ENCODE results near the gene SLC23A2.

The SLC23A2 gene

DNA sequence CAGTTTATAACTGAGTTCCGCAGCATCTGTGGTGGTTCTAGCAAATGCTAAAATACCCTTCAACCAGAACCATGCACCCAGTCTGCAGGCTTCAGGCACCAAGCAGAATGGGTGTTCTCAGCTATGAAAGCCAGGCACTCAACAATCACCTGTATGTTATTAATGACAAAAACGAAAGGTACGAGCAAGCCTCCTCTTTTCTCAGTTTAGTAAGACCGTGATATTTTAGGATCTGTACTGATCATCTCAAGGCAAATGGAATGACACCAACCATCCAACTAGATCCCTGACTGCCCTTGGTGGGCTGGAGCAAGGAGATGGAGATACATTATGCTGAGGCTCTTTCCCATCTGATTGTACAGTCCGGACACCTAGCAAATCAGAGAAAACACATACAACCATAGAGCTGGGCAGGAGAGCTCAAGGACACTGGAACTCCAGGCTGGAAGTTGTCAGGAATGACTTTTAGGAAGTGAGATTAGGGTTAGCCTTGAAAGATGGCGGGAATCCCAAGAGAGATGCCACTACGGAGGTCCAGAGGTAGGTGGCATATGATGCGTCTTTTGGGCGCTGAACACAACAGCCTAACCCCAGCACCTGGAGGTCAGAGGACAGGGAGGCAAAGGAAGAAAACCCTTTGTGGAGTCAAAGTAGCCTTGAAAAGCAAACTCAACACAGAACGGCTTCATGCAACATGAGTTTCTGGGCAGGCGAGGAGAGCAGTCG is 33.4 kb downstream of the SLC23A2 start:
- H3K27ac ChIP-seq: no peak overlapping the region
- no peak for DNase-seq (ENCODE audit: low spot score)
- no peak for TF ChIP-seq CTCF (conservative IDR thresholded peaks at IDR 0.05; ENCODE audit: low read depth)
- CTCF ChIA-PET: no interaction called here
- POLR2A ChIA-PET (ENCODE audit: low non-redundant PET): no interaction called here

DNA sequence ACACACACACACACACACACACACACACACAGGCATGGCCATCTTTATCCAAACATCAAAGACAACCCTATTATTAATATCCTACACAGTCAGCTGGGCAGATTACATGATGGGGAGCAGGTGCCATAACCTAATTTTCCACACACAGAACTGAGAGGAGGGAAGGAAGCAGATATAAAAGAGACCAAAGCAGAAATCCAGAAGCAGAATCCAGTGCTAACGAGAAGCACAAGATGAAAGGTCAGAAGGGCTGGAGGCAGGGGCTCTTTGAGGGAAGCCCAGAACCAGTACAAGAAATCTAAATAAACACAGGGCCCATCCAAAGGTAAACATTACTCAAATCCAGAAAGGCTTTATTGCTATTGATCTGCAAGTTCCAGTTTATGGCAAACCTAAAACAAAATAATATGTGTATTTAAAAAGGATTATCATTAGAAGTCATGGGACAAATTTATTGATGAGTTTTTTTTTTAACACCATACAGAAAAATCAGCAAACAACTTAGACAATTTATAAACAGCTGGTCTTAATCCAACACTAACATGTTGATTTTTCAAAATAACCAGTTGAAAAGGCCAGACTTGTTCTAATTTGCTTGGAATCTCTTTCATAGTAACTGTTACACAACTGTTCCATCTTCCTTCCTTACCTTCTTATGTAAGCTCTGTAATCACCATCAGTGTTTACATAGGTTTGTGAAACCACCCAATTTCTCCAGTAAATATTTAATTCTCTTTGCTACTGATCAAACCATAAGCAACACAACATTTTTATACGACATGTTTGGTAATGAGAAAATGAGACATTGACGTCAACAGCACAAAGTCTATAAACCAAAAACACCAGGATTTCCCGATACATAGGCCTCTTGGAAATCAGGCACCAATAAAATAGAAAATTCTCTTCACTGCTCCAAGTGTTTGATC is 34.2 kb downstream of the SLC23A2 start:
- H3K27ac ChIP-seq: no peak overlapping the region
- DNase-seq (ENCODE audit: low spot score): no peak
- CTCF ChIA-PET: interaction anchor here (0.6 kb wide), 1 partner anchor 12 kb away, joined by 3 read pairs; no protein-coding TSS in a partner anchor
- POLR2A ChIA-PET (ENCODE audit: low non-redundant PET): no interaction called here
- TF ChIP-seq CTCF (conservative IDR thresholded peaks at IDR 0.05; ENCODE audit: low read depth): no peak

DNA sequence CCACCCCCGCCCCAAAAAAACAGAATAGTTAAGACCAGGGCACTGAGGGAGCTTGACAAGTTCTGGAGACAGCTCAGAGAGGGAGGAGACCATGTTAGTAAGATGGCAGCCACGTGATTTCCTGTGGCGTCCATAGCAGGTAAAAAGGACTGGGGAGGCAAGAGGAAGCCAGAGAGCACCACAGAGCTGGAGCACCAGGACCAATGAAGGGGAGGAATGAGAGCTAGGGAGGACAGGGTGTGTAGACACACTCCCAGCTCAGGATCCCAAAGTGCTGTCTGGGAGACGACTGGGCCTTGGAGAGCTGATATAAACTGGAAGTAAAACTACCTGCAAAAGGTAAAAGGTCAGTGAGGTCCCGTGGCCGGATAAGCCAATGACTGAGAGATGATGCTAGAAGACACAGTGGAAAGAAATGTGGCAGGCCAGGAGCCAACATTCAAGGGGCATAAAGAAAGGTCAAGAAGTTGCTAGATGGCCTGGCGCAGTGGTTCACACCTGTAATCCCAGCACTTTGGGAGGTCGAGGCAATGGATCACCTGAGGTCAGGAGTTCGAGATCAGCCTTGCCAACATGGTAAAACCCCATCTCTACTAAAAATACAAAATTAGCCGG is 39.0 kb downstream of the SLC23A2 start:
- POLR2A ChIA-PET (ENCODE audit: low non-redundant PET): no interaction called here
- no peak for DNase-seq (ENCODE audit: low spot score)
- no peak overlapping the region for H3K27ac ChIP-seq
- TF ChIP-seq CTCF (conservative IDR thresholded peaks at IDR 0.05; ENCODE audit: low read depth): no peak
- CTCF ChIA-PET: interaction anchor here (0.6 kb wide), 1 partner anchor 665 kb away, joined by 4 read pairs; no protein-coding TSS in a partner anchor

DNA sequence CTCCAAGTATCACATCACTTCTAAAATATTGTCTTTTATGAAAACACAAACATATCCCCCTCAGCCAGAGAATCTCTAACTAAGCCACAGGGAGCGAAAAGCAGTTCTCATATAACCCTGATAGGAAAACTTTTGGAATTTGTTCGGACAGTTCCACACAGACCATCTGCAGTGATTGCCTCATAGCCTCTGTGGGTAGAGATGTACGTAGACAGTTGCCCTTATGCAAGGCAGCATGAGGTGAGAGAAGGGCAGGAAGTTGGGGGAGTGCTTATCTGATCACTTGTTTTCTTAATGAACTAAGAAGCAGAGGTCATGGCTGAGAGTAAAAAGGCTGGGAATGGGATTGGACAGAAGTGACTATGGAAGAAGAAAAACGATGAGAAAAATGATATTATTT is 39.6 kb downstream of the SLC23A2 start:
- TF ChIP-seq CTCF (conservative IDR thresholded peaks at IDR 0.05; ENCODE audit: low read depth): no peak
- CTCF ChIA-PET: no interaction called here
- POLR2A ChIA-PET (ENCODE audit: low non-redundant PET): no interaction called here
- H3K27ac ChIP-seq: no peak overlapping the region
- DNase-seq (ENCODE audit: low spot score): no peak

- ChIA-PET POLR2A (ENCODE audit: low non-redundant PET) (no interaction called here), CTCF (interaction anchor here (0.6 to 1.0 kb wide), 2 partner anchors 200 to 1347 kb away, joined by 3 to 4 read pairs; no protein-coding TSS in a partner anchor)
- TF ChIP-seq CTCF (conservative IDR thresholded peaks at IDR 0.05; ENCODE audit: low read depth): no peak
- DNase-seq (ENCODE audit: low spot score): no peak
- no peak overlapping the region for H3K27ac ChIP-seq
Observed at GRCh38 chr20:4959592-4959991, 41.7 kb downstream of the SLC23A2 start.

GRCh38 chr20:4957939-4958362 is 43.4 kb downstream of the SLC23A2 start:
- DNase-seq (ENCODE audit: low spot score): no peak
- TF ChIP-seq CTCF (conservative IDR thresholded peaks at IDR 0.05; ENCODE audit: low read depth): no peak
- no peak overlapping the region for H3K27ac ChIP-seq
- ChIA-PET CTCF (interaction anchor here (0.6 kb wide), 1 partner anchor 234 kb away, joined by 4 read pairs; no protein-coding TSS in a partner anchor), POLR2A (ENCODE audit: low non-redundant PET) (no interaction called here)

Data from RWPE1 (cell line).